CD4-positive, CD25-positive, alpha-beta regulatory T cell (primary cell): ENCODE data around the gene UTP3. TPM values are rescaled to one million over a fixed set of nuclear protein-coding genes. Genes with fewer than 3 reads are reported as not detected.
"Not testable (repeated sequence)": the region's sequence is repeated elsewhere in the genome, so short reads cannot be mapped to it uniquely, and the experiment has no call there.

Experiments used
- ATAC-seq, 2 donors: fragments of 150-1000 bp; cut with Tn5 transposase; one replicate each; pipeline ENCODE4 v1.10.0; 2021; ENCODE audit warnings: low read depth in 2 of 2, moderate number of reproducible peaks in 2 of 2, moderate library complexity in 1 of 2
- DNase-seq, 3 donors: peaks; one replicate each; pipeline versions ENCODE4 v3.0.0 to v3.0.0-alpha.2; 2012 to 2022; ENCODE audit warnings: mixed read lengths in 1 of 3
- H3K27ac ChIP-seq: one replicate; pipeline ENCODE4 v1.7.0; 2013; ENCODE audit warnings: mild to moderate bottlenecking, low read length; ENCODE audit not compliant: insufficient read depth, poor library complexity, severe bottlenecking
- H3K27me3 ChIP-seq: one replicate; pipeline ENCODE4 v1.7.0; 2013; ENCODE audit warnings: low read length; ENCODE audit not compliant: control insufficient read depth, insufficient read depth
- H3K36me3 ChIP-seq: one replicate; pipeline ENCODE4 v1.7.0; 2013; ENCODE audit warnings: mild to moderate bottlenecking, low read length, moderate library complexity; ENCODE audit not compliant: control insufficient read depth, insufficient read depth
- H3K4me1 ChIP-seq: 2 replicates; pipeline ENCODE4 v1.7.0; 2013; ENCODE audit warnings: mild to moderate bottlenecking, low read length; ENCODE audit not compliant: insufficient read depth, control insufficient read depth, poor library complexity, severe bottlenecking
- H3K4me3 ChIP-seq: one replicate; pipeline ENCODE4 v1.7.0; 2013; ENCODE audit warnings: low read depth, mild to moderate bottlenecking, low read length, moderate library complexity
- H3K9me3 ChIP-seq, 2 experiments: 1 replicate in 1 of 2; 2 replicates in 1 of 2; pipeline ENCODE4 v1.7.0; 2013; ENCODE audit warnings: low read length in 2 of 2, mild to moderate bottlenecking in 1 of 2, moderate library complexity in 1 of 2; ENCODE audit not compliant: control insufficient read depth in 2 of 2
- H3K27ac Mint-ChIP-seq, 3 donors: one replicate each; pipeline ENCODE4 v1.8.0; 2020 to 2022; ENCODE audit warnings: mild to moderate bottlenecking in 3 of 3, mixed read lengths in 3 of 3, moderate library complexity in 2 of 3
- H3K27me3 Mint-ChIP-seq: one replicate; pipeline ENCODE4 v1.8.0; 2022; ENCODE audit warnings: mild to moderate bottlenecking, mixed read lengths
- H3K36me3 Mint-ChIP-seq: one replicate; pipeline ENCODE4 v1.8.0; 2020; ENCODE audit warnings: mixed read lengths
- H3K4me1 Mint-ChIP-seq, 4 donors: one replicate each; pipeline ENCODE4 v1.8.0; 2020 to 2022; ENCODE audit warnings: mixed read lengths in 4 of 4, mild to moderate bottlenecking in 1 of 4
- H3K4me3 Mint-ChIP-seq, 4 donors: one replicate each; pipeline ENCODE4 v1.8.0; 2020 to 2022; ENCODE audit warnings: mild to moderate bottlenecking in 4 of 4, mixed read lengths in 4 of 4, moderate library complexity in 3 of 4
- H3K9me3 Mint-ChIP-seq, 7 donors: one replicate each; pipeline ENCODE4 v1.8.0; 2020 to 2022; ENCODE audit warnings: mixed read lengths in 7 of 7, mild to moderate bottlenecking in 3 of 7, moderate library complexity in 2 of 7
- polyA plus RNA-seq, 4 donors: library from polyadenylated mRNA; unstranded; fragments of 300-500 nt; fragmentation: Illumina TruSeq; gene quantifications; one replicate each; pipeline ENCODE4 v1.2.3, GENCODE V29; 2021
- total RNA-seq: library from RNA; stranded (reverse); gene quantifications from one replicate; pipeline ENCODE4 v1.2.3, GENCODE V29; 2022

UTP3 gene
- total and polyA plus RNA-seq, 5 donors from 2014 or later: 8.8 to 17.5 (median 13.5) TPM

DNA sequence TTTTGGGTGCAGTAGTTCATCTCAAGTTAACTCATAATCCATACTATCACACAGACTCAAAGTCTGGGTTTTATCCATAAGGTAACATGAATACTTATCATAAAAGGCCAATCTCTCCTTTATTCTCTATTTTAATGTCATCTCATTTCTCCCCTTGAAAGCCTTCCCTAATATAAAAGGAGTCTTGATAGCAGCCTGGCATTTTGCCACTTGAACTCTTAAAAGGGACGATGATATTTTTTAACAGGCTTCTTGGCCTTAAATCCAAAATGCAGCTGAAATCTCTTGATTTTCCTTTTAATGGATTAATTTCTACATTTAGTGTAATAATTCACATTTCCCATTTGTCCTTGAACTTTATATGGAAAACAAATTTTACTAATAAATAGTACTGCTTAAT, 13.6 kb upstream of the UTP3 start:
- no peak overlapping the region for H3K4me3 Mint-ChIP-seq

DNA sequence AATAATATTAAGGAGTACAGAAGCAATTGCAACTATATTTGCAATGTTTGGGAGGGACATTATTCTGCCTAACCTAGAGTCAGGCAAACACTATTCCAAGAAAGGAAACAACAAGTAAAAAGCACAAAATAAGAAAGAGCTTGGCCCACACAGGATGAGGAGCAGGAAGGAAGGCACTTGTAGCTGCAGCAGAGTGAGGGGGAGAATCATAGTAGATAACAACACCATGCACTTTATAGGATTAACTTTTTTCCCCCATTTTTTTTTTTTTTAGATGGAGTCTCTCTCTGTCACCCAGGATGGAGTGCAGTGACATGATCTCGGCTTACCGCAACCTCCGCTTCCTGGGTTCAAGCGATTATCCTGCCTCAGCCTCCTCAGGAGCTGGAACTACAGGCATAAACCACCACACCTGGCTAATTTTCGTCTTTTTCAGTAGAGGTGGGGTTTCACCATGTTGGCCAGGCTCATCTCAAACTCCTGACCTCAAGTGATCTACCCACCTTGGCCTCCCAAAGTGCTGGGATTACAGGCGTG, 11.7 kb upstream of the UTP3 start:
- Mint-ChIP-seq H3K27me3 (peaks cover 8% of the 10 kb centered on the region), H3K4me3 (no peak overlapping the region), H3K9me3 (peaks cover 0 to 2% (median 0%) of the 10 kb centered on the region in 7 donors), H3K27ac (peak overlapping the region in 1 of 3 donors; percentile 65), H3K36me3 (no peaks in the 10 kb centered on the region), H3K4me1 (no peaks in the 10 kb centered on the region)
- Histone ChIP-seq H3K27ac (no peak overlapping the region), H3K4me1 (no peaks in the 10 kb centered on the region), H3K4me3 (no peak overlapping the region), H3K9me3 (no peaks in the 10 kb centered on the region), H3K27me3 (peaks cover 1% of the 10 kb centered on the region), H3K36me3 (no peaks in the 10 kb centered on the region)
- ATAC-seq: no peak
- DNase-seq: no peak

More for the DNA sequence above, 13.6 kb upstream of the UTP3 start:
- Mint-ChIP-seq H3K27ac (no peak overlapping the region), H3K27me3 (peaks cover 20% of the 10 kb centered on the region), H3K36me3 (no peaks in the 10 kb centered on the region), H3K4me1 (no peaks in the 10 kb centered on the region), H3K9me3 (peaks cover 0 to 2% (median 0%) of the 10 kb centered on the region in 7 donors)
- Histone ChIP-seq H3K4me3 (no peak overlapping the region), H3K36me3 (no peaks in the 10 kb centered on the region), H3K9me3 (no peaks in the 10 kb centered on the region), H3K27ac (no peak overlapping the region), H3K27me3 (peaks cover 8% of the 10 kb centered on the region), H3K4me1 (no peaks in the 10 kb centered on the region)
- DNase-seq (no peak), ATAC-seq (no peak)

DNA sequence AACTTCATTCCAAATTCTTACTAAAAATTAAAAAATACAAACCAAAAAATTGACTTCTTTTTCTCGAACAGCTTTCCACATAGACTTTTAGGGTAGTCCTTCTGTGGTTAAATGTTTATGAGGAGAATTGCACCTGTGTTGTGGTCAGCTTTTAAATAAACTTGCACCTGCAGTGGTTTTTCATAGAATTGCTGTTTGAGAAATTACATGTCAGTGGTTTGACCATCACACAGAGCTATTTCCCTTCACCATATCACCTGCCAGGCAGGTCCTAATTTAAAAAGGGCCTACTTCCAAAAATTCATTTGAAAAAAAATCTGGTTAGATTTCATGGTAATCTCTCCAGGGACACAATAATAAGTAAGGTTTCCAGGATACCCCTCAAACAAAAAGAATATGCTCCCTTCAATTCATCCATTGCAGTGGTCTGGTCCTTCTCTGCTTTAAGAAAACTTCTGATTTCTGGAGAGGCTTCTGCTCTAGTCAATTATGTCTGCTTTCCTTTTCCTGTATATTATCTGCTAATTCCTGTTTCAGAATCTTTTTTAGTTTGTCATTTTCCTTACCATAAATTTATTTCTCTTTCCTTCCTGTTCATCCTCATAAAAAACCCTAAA, 9.8 kb upstream of the UTP3 start:
- Mint-ChIP-seq H3K27me3 (peaks cover 8% of the 10 kb centered on the region), H3K4me1 (no peaks in the 10 kb centered on the region), H3K36me3 (peaks cover 3% of the 10 kb centered on the region), H3K27ac (no peak overlapping the region), H3K4me3 (no peak overlapping the region), H3K9me3 (peaks cover 0 to 2% (median 0%) of the 10 kb centered on the region in 7 donors)
- H3K27ac ChIP-seq: no peak overlapping the region
- no peaks in the 10 kb centered on the region for H3K9me3 ChIP-seq
- no peaks in the 10 kb centered on the region for H3K36me3 ChIP-seq
- no peaks in the 10 kb centered on the region for H3K4me1 ChIP-seq
- no peak overlapping the region for H3K4me3 ChIP-seq
- H3K27me3 ChIP-seq: peaks cover 1% of the 10 kb centered on the region
- no peak for ATAC-seq
- DNase-seq: peak in 1 of 3 donors; percentile 51

DNA sequence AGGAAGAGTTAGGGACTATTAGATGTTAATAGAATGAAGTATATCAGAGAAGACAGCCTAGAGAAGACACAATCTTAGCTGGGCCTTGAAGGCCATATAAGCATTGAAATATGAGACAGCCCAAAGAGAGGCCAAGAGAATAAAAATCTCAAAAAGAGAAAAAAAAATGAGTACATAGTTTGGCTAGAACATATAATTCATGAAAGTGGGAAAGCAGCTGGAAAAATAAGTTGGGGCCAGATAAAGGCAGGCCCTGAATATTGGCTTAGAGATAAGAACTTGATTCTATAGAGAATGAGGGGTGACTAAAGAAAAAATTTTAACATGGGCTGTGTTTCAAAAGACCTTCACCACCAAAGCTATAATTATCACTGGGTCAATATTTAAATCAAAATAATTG, 7.4 kb upstream of the UTP3 start:
- Histone ChIP-seq H3K4me3 (no peak overlapping the region), H3K27me3 (peaks cover 3% of the 10 kb centered on the region), H3K27ac (no peak overlapping the region), H3K36me3 (no peaks in the 10 kb centered on the region), H3K9me3 (no peaks in the 10 kb centered on the region), H3K4me1 (no peaks in the 10 kb centered on the region)
- no peak overlapping the region for H3K27ac Mint-ChIP-seq
- H3K36me3 Mint-ChIP-seq: peaks cover 3% of the 10 kb centered on the region
- peaks cover 0 to 2% (median 0%) of the 10 kb centered on the region in 7 donors for H3K9me3 Mint-ChIP-seq
- peaks cover 3% of the 10 kb centered on the region for H3K27me3 Mint-ChIP-seq
- H3K4me3 Mint-ChIP-seq: no peak overlapping the region
- no peak for ATAC-seq
- peaks cover 0 to 7% (median 0%) of the 10 kb centered on the region in 4 donors for H3K4me1 Mint-ChIP-seq
- DNase-seq: no peak

DNA sequence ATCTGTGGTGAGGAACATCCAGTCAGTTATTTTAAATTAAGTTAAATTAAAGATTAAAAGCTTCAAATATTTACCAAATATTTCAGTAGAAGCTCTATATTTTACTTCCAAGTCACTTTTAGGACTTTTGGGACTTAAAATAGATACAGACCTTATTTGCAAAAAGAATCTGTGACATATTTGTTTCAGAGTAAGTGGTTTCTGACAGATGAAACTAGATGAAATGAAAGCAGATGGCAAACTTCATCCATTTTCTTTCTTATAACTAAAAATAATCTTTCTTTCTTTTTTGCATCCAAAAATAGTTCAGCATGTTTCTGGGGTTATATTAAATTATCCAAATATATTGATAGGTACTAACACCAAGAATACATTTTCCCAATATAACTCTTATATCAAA, 6.6 kb upstream of the UTP3 start:
- no peaks in the 10 kb centered on the region for H3K4me1 ChIP-seq
- H3K27ac Mint-ChIP-seq: no peak overlapping the region
- peaks cover 3% of the 10 kb centered on the region for H3K27me3 ChIP-seq
- DNase-seq (no peak), ATAC-seq (no peak)
- H3K4me1 Mint-ChIP-seq: peaks cover 0 to 7% (median 0%) of the 10 kb centered on the region in 4 donors
- no peak overlapping the region for H3K4me3 Mint-ChIP-seq
- H3K36me3 ChIP-seq: no peaks in the 10 kb centered on the region
- peaks cover 3% of the 10 kb centered on the region for H3K36me3 Mint-ChIP-seq
- no peaks in the 10 kb centered on the region for H3K27me3 Mint-ChIP-seq
- no peaks in the 10 kb centered on the region for H3K9me3 ChIP-seq
- H3K9me3 Mint-ChIP-seq: no peaks in the 10 kb centered on the region
- H3K4me3 ChIP-seq: no peak overlapping the region
- no peak overlapping the region for H3K27ac ChIP-seq

DNA sequence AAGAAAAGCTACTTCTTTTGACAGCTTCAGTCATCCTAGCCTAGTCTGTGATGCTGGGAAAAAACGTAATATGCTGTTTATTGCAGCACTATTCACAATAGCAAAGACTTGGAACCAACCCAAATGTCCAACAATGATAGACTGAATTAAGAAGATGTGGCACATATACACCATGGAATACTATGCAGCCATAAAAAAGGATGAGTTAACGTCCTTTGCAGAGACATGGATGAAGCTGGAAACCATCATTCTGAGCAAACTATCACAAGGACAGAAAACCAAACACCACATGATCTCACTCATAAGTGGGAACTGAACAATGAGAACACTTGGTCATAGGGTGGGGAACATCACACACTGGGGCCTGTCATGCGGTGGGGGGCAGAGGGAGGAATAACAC, 6.2 kb upstream of the UTP3 start:
- H3K4me1 ChIP-seq, ATAC-seq, H3K9me3 ChIP-seq, H3K36me3 Mint-ChIP-seq, H3K36me3 ChIP-seq, H3K9me3 Mint-ChIP-seq, DNase-seq, H3K4me1 Mint-ChIP-seq, H3K27ac ChIP-seq, H3K4me3 Mint-ChIP-seq, H3K27ac Mint-ChIP-seq, H3K27me3 Mint-ChIP-seq, H3K4me3 ChIP-seq, H3K27me3 ChIP-seq: not testable (repeated sequence)

DNA sequence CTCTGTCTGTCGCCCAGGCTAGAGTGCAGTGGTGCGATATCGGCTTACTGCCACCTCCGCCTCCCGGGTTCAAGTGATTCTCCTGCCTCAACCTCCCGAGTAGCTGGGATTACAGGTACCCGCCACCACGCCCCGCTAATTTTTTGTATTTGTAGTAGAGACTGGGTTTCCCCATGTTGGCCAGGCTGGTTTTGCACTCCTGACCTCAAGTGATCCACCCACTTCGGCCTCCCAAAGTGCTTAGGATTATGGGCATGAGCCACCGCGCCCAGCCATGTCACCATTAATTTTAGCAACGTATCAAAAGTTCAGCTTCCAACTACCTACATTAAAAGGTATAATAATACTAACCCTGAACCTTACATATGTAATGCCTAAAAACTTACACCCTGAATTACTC, 940 bp upstream of the UTP3 start:
- ATAC-seq: no peak
- peak overlapping the region; percentile 95 for H3K27ac ChIP-seq
- peaks cover 2% of the 10 kb centered on the region for H3K27me3 ChIP-seq
- Mint-ChIP-seq H3K4me1 (peaks cover 15 to 42% (median 27%) of the 10 kb centered on the region in 4 donors), H3K27me3 (peaks cover 6% of the 10 kb centered on the region), H3K4me3 (peak overlapping the region; percentile 95 to 100 (median 99)), H3K27ac (peak overlapping the region; percentile 99 to 100 (median 100)), H3K9me3 (peaks cover 0 to 4% (median 0%) of the 10 kb centered on the region in 7 donors), H3K36me3 (peaks cover 20% of the 10 kb centered on the region)
- peaks cover 23% of the 10 kb centered on the region for H3K4me1 ChIP-seq
- no peaks in the 10 kb centered on the region for H3K36me3 ChIP-seq
- H3K9me3 ChIP-seq: no peaks in the 10 kb centered on the region
- H3K4me3 ChIP-seq: peak overlapping the region; percentile 94
- no peak for DNase-seq

DNA sequence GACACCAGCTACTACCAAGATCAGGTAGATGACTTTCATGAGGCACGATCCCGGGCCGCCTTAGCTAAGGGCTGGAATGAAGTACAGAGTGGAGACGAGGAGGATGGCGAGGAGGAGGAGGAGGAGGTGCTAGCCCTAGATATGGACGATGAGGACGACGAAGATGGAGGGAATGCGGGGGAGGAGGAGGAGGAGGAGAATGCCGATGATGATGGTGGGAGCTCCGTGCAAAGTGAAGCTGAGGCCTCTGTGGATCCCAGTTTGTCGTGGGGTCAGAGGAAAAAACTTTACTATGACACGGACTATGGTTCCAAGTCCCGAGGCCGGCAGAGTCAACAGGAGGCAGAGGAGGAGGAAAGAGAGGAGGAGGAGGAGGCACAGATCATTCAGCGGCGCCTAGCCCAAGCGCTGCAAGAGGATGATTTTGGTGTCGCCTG, 481 bp downstream of the UTP3 start:
- Mint-ChIP-seq H3K9me3 (peaks cover 0 to 4% (median 0%) of the 10 kb centered on the region in 7 donors), H3K27ac (peak overlapping the region; percentile 99 to 100 (median 100)), H3K4me3 (peak overlapping the region; percentile 95 to 100 (median 99)), H3K27me3 (peaks cover 6% of the 10 kb centered on the region), H3K36me3 (peaks cover 20% of the 10 kb centered on the region), H3K4me1 (peaks cover 15 to 42% (median 27%) of the 10 kb centered on the region in 4 donors)
- Histone ChIP-seq H3K36me3 (no peaks in the 10 kb centered on the region), H3K27ac (peak overlapping the region; percentile 95), H3K4me3 (peak overlapping the region; percentile 94), H3K9me3 (no peaks in the 10 kb centered on the region), H3K4me1 (peaks cover 23% of the 10 kb centered on the region), H3K27me3 (peaks cover 2% of the 10 kb centered on the region)
- ATAC-seq: peak in 1 of 2 donors; percentile 2
- peak in 1 of 3 donors; percentile 13 for DNase-seq
